Right atrium auricular region (tissue), 2 donors: ENCODE data around the gene CEMIP. TPM values are rescaled to one million over a fixed set of nuclear protein-coding genes. Genes with fewer than 3 reads are reported as not detected.

Source experiments
- DNase-seq: peaks from one replicate; pipeline ENCODE4 v3.0.0-alpha.2; 2019; ENCODE audit warnings: low spot score
- H3K27ac ChIP-seq, 2 donors: fragments of 200-600 bp; sonication (generic); 1 replicate in 1 of 2; 2 replicates in 1 of 2; pipeline ENCODE4 v1.5.1; 2016 to 2019
- H3K27me3 ChIP-seq, 2 donors: fragments of 200-600 bp; sonication (generic); one replicate each; pipeline versions ENCODE4 v1.5.1 to v1.6.0; 2017 to 2019
- H3K36me3 ChIP-seq: fragments of 200-600 bp; sonication (generic); one replicate; pipeline ENCODE4 v1.5.1; 2016
- H3K4me1 ChIP-seq, 2 donors: fragments of 200-600 bp; sonication (generic); one replicate each; pipeline versions ENCODE4 v1.5.1 to v1.6.0; 2017 to 2019
- H3K4me3 ChIP-seq, 2 donors: fragments of 200-600 bp; sonication (generic); 1 replicate in 1 of 2; 2 replicates in 1 of 2; pipeline ENCODE4 v1.5.1; 2017 to 2019; ENCODE audit warnings: mild to moderate bottlenecking in 1 of 2, moderate library complexity in 1 of 2
- H3K9me3 ChIP-seq, 2 donors: fragments of 200-600 bp; sonication (generic); one replicate each; pipeline ENCODE4 v1.5.1; 2019
- total RNA-seq, 2 donors: library from RNA; depleted of rRNA; stranded (reverse); fragments of >200 nt; gene quantifications; one replicate each; pipeline ENCODE4 v1.1.0, GENCODE V29; 2016
- TF ChIP-seq, protein P1 (sequence below), 2 donors: fragments of 200-600 bp; sonication (generic); IDR thresholded peaks; one replicate each; pipeline ENCODE4 v1.5.1; 2019; ENCODE audit warnings: antibody characterized with exemption in 2 of 2

CEMIP gene
- total RNA-seq, 2 donors from 2014 or later, result 0.22 to 2.9 TPM

DNA sequence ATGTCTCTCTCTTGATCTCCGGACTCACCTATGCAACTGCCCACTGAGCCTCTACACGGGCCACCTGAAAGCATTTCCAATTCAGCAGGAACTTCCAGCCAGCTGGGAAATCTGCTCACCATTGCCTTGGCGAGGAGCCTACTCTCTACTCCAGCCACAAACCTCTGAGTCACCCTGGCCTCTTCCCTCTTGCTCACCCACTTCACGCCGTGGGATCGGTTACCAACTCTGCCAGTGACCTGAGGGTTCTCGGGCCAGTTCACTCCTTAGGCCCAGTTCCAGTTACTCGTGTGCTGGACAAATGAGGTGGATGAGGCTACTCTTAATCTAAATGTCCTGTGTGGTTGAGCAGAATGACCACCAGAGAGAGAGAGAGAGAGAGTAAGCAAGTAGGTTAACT lies 70.1 kb downstream of the CEMIP start:
- no peaks in the 10 kb centered on the region for H3K27me3 ChIP-seq
- DNase-seq, result no peak

DNA sequence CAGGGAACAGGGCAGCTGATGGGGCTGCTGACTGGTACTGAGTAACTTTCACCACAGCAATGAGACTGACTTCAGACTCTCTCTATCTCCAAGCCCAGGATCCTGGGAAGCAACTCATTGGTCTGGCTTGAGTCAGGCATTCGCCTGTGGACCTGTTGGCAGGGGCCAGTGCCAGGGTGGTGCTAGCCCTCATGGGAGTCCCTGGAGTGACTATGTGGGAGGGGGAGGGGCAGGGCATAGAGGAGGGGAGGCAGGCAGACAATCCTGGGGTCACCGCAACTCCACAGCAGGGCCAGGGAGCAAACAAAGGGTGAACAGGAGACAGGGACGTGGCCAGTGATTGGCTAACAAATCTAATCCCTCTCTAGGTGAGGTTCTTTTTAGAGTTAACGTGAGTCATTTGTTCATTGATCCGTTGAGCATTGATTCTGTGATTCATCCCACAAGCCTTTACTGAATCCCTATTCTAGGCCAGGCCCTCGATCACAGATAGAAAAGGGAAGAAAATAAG lies 71.8 kb downstream of the CEMIP start:
- H3K27ac ChIP-seq, result no peak overlapping the region
- no peaks in the 10 kb centered on the region for H3K27me3 ChIP-seq
- H3K4me3 ChIP-seq, result no peak overlapping the region
- H3K36me3 ChIP-seq, result no peaks in the 10 kb centered on the region
- TF ChIP-seq, protein P1, sequence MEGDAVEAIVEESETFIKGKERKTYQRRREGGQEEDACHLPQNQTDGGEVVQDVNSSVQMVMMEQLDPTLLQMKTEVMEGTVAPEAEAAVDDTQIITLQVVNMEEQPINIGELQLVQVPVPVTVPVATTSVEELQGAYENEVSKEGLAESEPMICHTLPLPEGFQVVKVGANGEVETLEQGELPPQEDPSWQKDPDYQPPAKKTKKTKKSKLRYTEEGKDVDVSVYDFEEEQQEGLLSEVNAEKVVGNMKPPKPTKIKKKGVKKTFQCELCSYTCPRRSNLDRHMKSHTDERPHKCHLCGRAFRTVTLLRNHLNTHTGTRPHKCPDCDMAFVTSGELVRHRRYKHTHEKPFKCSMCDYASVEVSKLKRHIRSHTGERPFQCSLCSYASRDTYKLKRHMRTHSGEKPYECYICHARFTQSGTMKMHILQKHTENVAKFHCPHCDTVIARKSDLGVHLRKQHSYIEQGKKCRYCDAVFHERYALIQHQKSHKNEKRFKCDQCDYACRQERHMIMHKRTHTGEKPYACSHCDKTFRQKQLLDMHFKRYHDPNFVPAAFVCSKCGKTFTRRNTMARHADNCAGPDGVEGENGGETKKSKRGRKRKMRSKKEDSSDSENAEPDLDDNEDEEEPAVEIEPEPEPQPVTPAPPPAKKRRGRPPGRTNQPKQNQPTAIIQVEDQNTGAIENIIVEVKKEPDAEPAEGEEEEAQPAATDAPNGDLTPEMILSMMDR (IDR thresholded peaks at IDR 0.05), result no peak
- H3K4me1 ChIP-seq, result no peaks in the 10 kb centered on the region
- DNase-seq, result no peak
- no peaks in the 10 kb centered on the region for H3K9me3 ChIP-seq

More for the DNA sequence above, 70.1 kb downstream of the CEMIP start:
- Histone ChIP-seq H3K27ac (no peak overlapping the region), H3K4me3 (no peak overlapping the region), H3K4me1 (no peaks in the 10 kb centered on the region), H3K9me3 (no peaks in the 10 kb centered on the region), H3K36me3 (no peaks in the 10 kb centered on the region)
- TF ChIP-seq, protein P1 (IDR thresholded peaks at IDR 0.05), result no peak

DNA sequence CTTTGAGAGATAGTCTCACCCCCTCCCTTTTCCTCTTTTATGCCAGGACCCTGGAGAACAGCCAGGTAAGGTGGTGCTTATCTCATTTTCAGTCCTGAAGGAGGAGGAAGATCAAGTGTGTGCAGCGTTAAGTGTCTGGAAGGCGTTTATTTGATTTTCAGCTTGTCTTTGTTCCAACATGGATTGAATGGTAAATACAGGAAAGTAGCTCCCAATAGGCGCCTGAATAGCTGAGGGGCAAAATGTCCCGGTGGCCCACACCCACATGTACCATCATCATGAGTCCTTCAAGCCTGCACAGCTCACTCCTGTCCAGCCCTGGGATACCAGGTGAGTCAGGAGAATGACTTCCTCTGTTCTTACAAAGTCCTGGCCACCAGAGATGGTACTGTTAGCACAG lies 73.5 kb downstream of the CEMIP start:
- DNase-seq, result no peak
- no peaks in the 10 kb centered on the region for H3K36me3 ChIP-seq
- no peak overlapping the region for H3K27ac ChIP-seq
- peaks cover 0 to 11% of the 10 kb centered on the region in 2 donors for H3K4me1 ChIP-seq
- TF ChIP-seq, protein P1 (IDR thresholded peaks at IDR 0.05), result no peak
- H3K27me3 ChIP-seq, result no peaks in the 10 kb centered on the region
- no peaks in the 10 kb centered on the region for H3K9me3 ChIP-seq
- no peak overlapping the region for H3K4me3 ChIP-seq

DNA sequence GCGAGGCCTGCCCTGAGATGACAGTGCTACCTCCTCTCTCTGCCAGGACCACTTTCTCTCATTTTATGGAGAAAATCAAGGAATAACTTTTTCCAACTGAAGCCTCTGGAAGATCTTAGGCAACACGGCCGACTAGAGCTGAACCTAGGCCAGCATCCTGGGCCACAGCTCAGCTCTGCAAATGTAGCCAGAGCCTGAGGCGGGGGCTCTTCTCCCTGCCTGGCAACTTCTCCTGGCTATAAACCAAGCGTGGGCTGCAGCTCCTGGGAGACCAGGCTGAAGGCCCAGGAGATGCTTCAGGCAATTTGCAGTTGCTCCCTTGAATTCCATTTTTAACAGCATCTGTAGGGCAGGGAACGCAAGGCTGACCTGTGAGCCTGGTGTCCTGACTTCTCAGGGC lies 74.9 kb downstream of the CEMIP start:
- Histone ChIP-seq H3K36me3 (no peaks in the 10 kb centered on the region), H3K4me1 (peaks cover 0 to 11% of the 10 kb centered on the region in 2 donors), H3K4me3 (no peak overlapping the region), H3K9me3 (no peaks in the 10 kb centered on the region), H3K27me3 (no peaks in the 10 kb centered on the region), H3K27ac (no peak overlapping the region)
- DNase-seq, result no peak
- TF ChIP-seq, protein P1 (IDR thresholded peaks at IDR 0.05), result no peak

DNA sequence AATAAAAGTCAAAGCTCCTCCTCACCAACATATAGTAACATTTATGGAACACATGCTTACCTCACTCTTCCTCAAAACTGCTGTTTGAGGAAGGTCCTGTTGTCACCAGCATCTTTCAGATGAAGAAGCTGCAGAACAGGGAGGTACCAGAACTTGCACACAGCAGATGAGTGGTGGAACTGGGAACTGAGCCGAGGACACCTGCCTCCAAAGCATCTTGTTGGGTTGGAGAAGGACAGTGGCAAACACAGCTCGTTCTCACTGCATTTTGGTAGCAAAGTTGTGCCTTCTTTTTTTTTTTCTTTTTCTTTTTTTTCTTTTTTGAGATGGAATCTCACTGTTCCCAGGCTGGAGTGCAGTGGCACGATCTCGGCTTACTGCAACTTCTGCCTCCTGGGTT lies 76.0 kb downstream of the CEMIP start:
- no peaks in the 10 kb centered on the region for H3K27me3 ChIP-seq
- TF ChIP-seq, protein P1 (IDR thresholded peaks at IDR 0.05), result no peak
- H3K4me1 ChIP-seq, result peaks cover 0 to 11% of the 10 kb centered on the region in 2 donors
- no peak overlapping the region for H3K27ac ChIP-seq
- no peaks in the 10 kb centered on the region for H3K9me3 ChIP-seq
- no peaks in the 10 kb centered on the region for H3K36me3 ChIP-seq
- no peak for DNase-seq
- no peak overlapping the region for H3K4me3 ChIP-seq

DNA sequence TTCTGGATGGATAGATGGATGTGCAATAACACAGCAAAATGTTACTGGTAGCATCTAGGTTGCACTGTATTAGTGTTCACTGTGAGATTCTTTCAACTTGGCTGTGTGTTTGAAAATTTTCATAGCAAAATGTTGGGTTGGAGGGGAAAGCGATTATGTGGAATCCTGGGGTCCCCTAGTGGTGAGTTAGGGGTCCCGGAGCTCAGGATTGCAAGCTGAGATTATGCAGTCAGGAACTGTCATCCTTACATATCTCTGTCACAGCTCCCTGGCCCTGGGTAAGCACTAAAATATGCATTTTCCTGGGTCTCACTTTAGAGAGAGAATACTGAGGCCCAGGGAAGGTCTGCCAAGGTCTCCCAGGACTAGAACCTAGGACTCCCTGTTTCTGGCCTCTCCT lies 77.2 kb downstream of the CEMIP start:
- TF ChIP-seq, protein P1 (IDR thresholded peaks at IDR 0.05), result no peak
- Histone ChIP-seq H3K4me1 (peaks cover 0 to 11% of the 10 kb centered on the region in 2 donors), H3K27me3 (no peaks in the 10 kb centered on the region), H3K4me3 (no peak overlapping the region), H3K9me3 (no peaks in the 10 kb centered on the region), H3K36me3 (no peaks in the 10 kb centered on the region), H3K27ac (no peak overlapping the region)
- DNase-seq, result no peak
